ENCODE data around the gene SLC22A1. TPM values are rescaled to one million over a fixed set of nuclear protein-coding genes. Genes with fewer than 3 reads are reported as not detected.

The SLC22A1 gene
- total and polyA plus RNA-seq, 2 of the 4 experiments (the other 2 are of a cell fraction), result 0.10 TPM; not detected in 1

DNA sequence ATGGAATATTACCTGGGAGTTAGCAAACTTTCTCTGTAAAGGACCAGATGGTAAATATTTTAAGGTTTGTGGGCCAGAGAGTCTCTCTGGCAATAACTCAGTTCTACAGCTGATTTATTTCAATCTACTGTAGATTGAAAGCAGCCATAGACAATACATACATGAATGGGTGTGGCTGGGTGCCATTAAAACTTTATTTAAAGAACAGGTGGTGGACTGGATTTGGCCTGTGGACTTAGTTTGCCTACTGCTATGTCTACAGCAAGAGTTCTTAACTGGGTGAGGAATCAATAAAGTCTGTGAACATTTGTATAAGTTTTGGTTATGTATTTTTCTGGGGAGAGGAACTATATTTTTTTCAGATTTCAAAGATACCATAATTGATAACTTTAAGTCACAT lies 81.9 kb downstream of the SLC22A1 start:
- Histone ChIP-seq H3K9me3 (ENCODE audit: control insufficient read depth, insufficient read depth, low read length) (no peaks in the 10 kb centered on the region; the same call in 1 of the 2 replicates), H2AFZ (replicated peaks; ENCODE audit: low read length, poor library complexity) (no peak overlapping the region), H3K4me1 (ENCODE audit: control insufficient read depth, insufficient read depth, low read length) (no peaks in the 10 kb centered on the region), H4K5ac (ENCODE audit: low read depth, low read length) (no peak overlapping the region), H3K36me3 (ENCODE audit: control insufficient read depth, insufficient read depth, low read length) (no peaks in the 10 kb centered on the region), H3K4me3 (ENCODE audit: insufficient read depth, low read depth, low read length) (no peak overlapping the region), H3K9ac (ENCODE audit: low read depth, low read length) (no peak overlapping the region), H4K8ac (ENCODE audit: low read depth in 2 of 2, low read length in 2 of 2) (no peak overlapping the region), H3K27ac (ENCODE audit: insufficient read depth, low read length) (no peak overlapping the region), H3K14ac (replicated peaks; ENCODE audit: low read depth, low read length) (no peak overlapping the region), H3K9me1 (ENCODE audit: insufficient read depth, low read length) (no peaks in the 10 kb centered on the region), H3K79me1 (ENCODE audit: low read depth in 1 of 2, low read length in 2 of 2) (no peaks in the 10 kb centered on the region), H2AK9ac (replicated peaks; ENCODE audit: low read depth, low read length, poor library complexity) (no peak overlapping the region), H3K4ac (ENCODE audit: low read depth, low read length) (no peak overlapping the region), H2BK120ac (ENCODE audit: low read depth, low read length) (no peak overlapping the region), H2BK5ac (ENCODE audit: low read depth, low read length, poor library complexity, severe bottlenecking) (no peak overlapping the region), H2BK20ac (ENCODE audit: low read depth, low read length) (no peak overlapping the region), H4K20me1 (ENCODE audit: insufficient read depth, low read length) (no peaks in the 10 kb centered on the region), H3K18ac (ENCODE audit: low read depth, low read length) (no peak overlapping the region), H3K23ac (ENCODE audit: low read depth, low read length) (no peak overlapping the region), H3K56ac (ENCODE audit: extremely low read depth, insufficient read depth, low read length) (no peak overlapping the region), H3K27me3 (ENCODE audit: control insufficient read depth, insufficient read depth, low read length) (no peaks in the 10 kb centered on the region), H2BK15ac (ENCODE audit: low read depth, low read length) (no peak overlapping the region), H3K4me2 (ENCODE audit: low read depth, low read length) (no peak overlapping the region), H4K91ac (ENCODE audit: insufficient read depth, low read depth, low read length) (no peak overlapping the region), H2AK5ac (ENCODE audit: low read depth, low read length) (no peak overlapping the region)
- DNase-seq (no peak), ATAC-seq (ENCODE audit: low read depth) (no peak)
- dilution Hi-C loops (cut with HindIII; ENCODE audit: low sequenced_read_pairs, unreplicated experiment), result no loop called here
- ChIA-PET POLR2A (ENCODE audit: unreplicated experiment) (no interaction called here), CTCF (no interaction called here)
- TF ChIP-seq NFE2L2 (IDR thresholded peaks at IDR 0.05; ENCODE audit: low read depth, low read length), result no peak
- no peak for TF ChIP-seq BHLHE40 (IDR thresholded peaks at IDR 0.05; ENCODE audit: low read depth, low read length)
- no peak for TF ChIP-seq RFX5 (IDR thresholded peaks at IDR 0.05; ENCODE audit: low read depth, low read length)
- no peak for TF ChIP-seq ELK1 (IDR thresholded peaks at IDR 0.05; ENCODE audit: borderline replicate concordance, low read depth, low read length)
- TF ChIP-seq MAZ (IDR thresholded peaks at IDR 0.05; ENCODE audit: borderline replicate concordance, low read depth, low read length), result no peak
- TF ChIP-seq CEBPB (IDR thresholded peaks at IDR 0.05; ENCODE audit: low read depth, low read length), result no peak
- TF ChIP-seq CHD1 (IDR thresholded peaks at IDR 0.05; ENCODE audit: low read depth, low read length), result no peak
- no peak for TF ChIP-seq USF2 (IDR thresholded peaks at IDR 0.05; ENCODE audit: low read depth, low read length)
- no peak for TF ChIP-seq MXI1 (IDR thresholded peaks at IDR 0.05; ENCODE audit: borderline replicate concordance, low read depth, low read length)
- no peak for TF ChIP-seq MAFK (IDR thresholded peaks at IDR 0.05; ENCODE audit: low read depth, low read length)
- no peak for TF ChIP-seq SMC3 (IDR thresholded peaks at IDR 0.05; ENCODE audit: low read depth, low read length)
- TF ChIP-seq POLR2A (IDR thresholded peaks at IDR 0.05; ENCODE audit: low read depth, low read length), result no peak
- no peak for TF ChIP-seq FOS (IDR thresholded peaks at IDR 0.05; ENCODE audit: low read depth, low read length)
- TF ChIP-seq RCOR1 (IDR thresholded peaks at IDR 0.05; ENCODE audit: insufficient replicate concordance, low read length), result no peak
- TF ChIP-seq RAD21 (IDR thresholded peaks at IDR 0.05; ENCODE audit: low read length), result no peak
- TF ChIP-seq, protein P1, sequence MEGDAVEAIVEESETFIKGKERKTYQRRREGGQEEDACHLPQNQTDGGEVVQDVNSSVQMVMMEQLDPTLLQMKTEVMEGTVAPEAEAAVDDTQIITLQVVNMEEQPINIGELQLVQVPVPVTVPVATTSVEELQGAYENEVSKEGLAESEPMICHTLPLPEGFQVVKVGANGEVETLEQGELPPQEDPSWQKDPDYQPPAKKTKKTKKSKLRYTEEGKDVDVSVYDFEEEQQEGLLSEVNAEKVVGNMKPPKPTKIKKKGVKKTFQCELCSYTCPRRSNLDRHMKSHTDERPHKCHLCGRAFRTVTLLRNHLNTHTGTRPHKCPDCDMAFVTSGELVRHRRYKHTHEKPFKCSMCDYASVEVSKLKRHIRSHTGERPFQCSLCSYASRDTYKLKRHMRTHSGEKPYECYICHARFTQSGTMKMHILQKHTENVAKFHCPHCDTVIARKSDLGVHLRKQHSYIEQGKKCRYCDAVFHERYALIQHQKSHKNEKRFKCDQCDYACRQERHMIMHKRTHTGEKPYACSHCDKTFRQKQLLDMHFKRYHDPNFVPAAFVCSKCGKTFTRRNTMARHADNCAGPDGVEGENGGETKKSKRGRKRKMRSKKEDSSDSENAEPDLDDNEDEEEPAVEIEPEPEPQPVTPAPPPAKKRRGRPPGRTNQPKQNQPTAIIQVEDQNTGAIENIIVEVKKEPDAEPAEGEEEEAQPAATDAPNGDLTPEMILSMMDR (conservative IDR thresholded peaks at IDR 0.05; ENCODE audit: low read depth, low read length), result no peak
- BruUV-seq (replicated peaks), result no TSS peak
- intact Hi-C loops (cut with micrococcal nuclease), result no loop called here
- in situ Hi-C loops (cut with MboI; ENCODE audit: low sequenced_read_pairs), result no loop called here
